Measurements from ENCODE around the gene ADD3.

GRCh38 chr10:110172155-110172554 lies 164.4 kb downstream of the ADD3 start:
- no peak for TF ChIP-seq STAT6 (CRISPR knock-in tag; IDR thresholded peaks at IDR 0.05; ENCODE audit: borderline replicate concordance)
- TF ChIP-seq ZMYM4 (CRISPR knock-in tag; IDR thresholded peaks at IDR 0.05), result no peak
- TF ChIP-seq EZH2 (conservative IDR thresholded peaks at IDR 0.05; ENCODE audit: low read depth, low read length), result no peak
- no peak for TF ChIP-seq TCF7L2 (IDR thresholded peaks at IDR 0.05; ENCODE audit: low read depth, low read length)

Data from HepG2 (cell line).